Measurements from ENCODE around the gene HSFX3.
"Not testable (repeated sequence)": the region's sequence is repeated elsewhere in the genome, so short reads cannot be mapped to it uniquely, and the experiment has no call there.

The HSFX3 gene

GRCh38 chrX:149540131-149540620, 9.5 kb downstream of the HSFX3 start:
- TF ChIP-seq EZH2phosphoT487 (IDR thresholded peaks at IDR 0.05; ENCODE audit: borderline replicate concordance) (no peak), CTCF (conservative IDR thresholded peaks at IDR 0.05; ENCODE audit: low read length) (no peak)
- H3K27me3 ChIP-seq (ENCODE audit: insufficient read depth, low read length, poor library complexity, severe bottlenecking), result no peaks in the 10 kb centered on the region
- no peaks in the 10 kb centered on the region for H3K36me3 ChIP-seq (ENCODE audit: insufficient read depth, low read length)
- H2AFZ ChIP-seq (ENCODE audit: low read length), result peak overlapping the region; percentile 79
- peak overlapping the region; percentile 81 for H3K9ac ChIP-seq (ENCODE audit: low read depth, low read length, poor library complexity, severe bottlenecking)
- peaks cover 5% of the 10 kb centered on the region; the same call in 1 of the 2 replicates for H3K79me2 ChIP-seq (ENCODE audit: insufficient read depth, low read length)
- peak overlapping the region; percentile 85 for H3K4me2 ChIP-seq (ENCODE audit: low read depth, low read length, poor library complexity, severe bottlenecking)
- H3K4me3 ChIP-seq (ENCODE audit: low read length, poor library complexity, severe bottlenecking), result peak overlapping the region; percentile 83
- H3K9me3 ChIP-seq (ENCODE audit: insufficient read depth, low read depth, low read length), result no peaks in the 10 kb centered on the region
- no peaks in the 10 kb centered on the region for H4K20me1 ChIP-seq (ENCODE audit: insufficient read depth, low read length, poor library complexity, severe bottlenecking)
- H3K4me1 ChIP-seq (ENCODE audit: insufficient read depth, low read length, poor library complexity, severe bottlenecking), result no peaks in the 10 kb centered on the region
- no peaks in the 10 kb centered on the region for H3K9me2 ChIP-seq (replicated peaks; ENCODE audit: low read depth, low read length)
- H3F3A ChIP-seq (ENCODE audit: low read depth), result no peaks in the 10 kb centered on the region

- H3K36me3 ChIP-seq (ENCODE audit: insufficient read depth, low read length), result no peaks in the 10 kb centered on the region
- no peaks in the 10 kb centered on the region for H4K20me1 ChIP-seq (ENCODE audit: insufficient read depth, low read length, poor library complexity, severe bottlenecking)
- H3F3A ChIP-seq (ENCODE audit: low read depth), result no peaks in the 10 kb centered on the region
- H3K9ac ChIP-seq (ENCODE audit: low read depth, low read length, poor library complexity, severe bottlenecking), result peak overlapping the region; percentile 72
- H3K9me2 ChIP-seq (replicated peaks; ENCODE audit: low read depth, low read length), result no peaks in the 10 kb centered on the region
- H3K27me3 ChIP-seq (ENCODE audit: insufficient read depth, low read length, poor library complexity, severe bottlenecking), result no peaks in the 10 kb centered on the region
- no peaks in the 10 kb centered on the region for H3K9me3 ChIP-seq (ENCODE audit: insufficient read depth, low read depth, low read length)
- peaks cover 5% of the 10 kb centered on the region; the same call in 1 of the 2 replicates for H3K79me2 ChIP-seq (ENCODE audit: insufficient read depth, low read length)
- TF ChIP-seq EZH2phosphoT487 (IDR thresholded peaks at IDR 0.05; ENCODE audit: borderline replicate concordance), result no peak
- TF ChIP-seq CTCF (conservative IDR thresholded peaks at IDR 0.05; ENCODE audit: low read length), result no peak
- peak overlapping the region; percentile 81 for H3K4me3 ChIP-seq (ENCODE audit: low read length, poor library complexity, severe bottlenecking)
- H3K4me1 ChIP-seq (ENCODE audit: insufficient read depth, low read length, poor library complexity, severe bottlenecking), result no peaks in the 10 kb centered on the region
- H3K4me2 ChIP-seq (ENCODE audit: low read depth, low read length, poor library complexity, severe bottlenecking), result peak overlapping the region; percentile 72
- peak overlapping the region; percentile 55; the same call in 1 of the 2 replicates for H2AFZ ChIP-seq (ENCODE audit: low read length)
These were observed 10.2 kb downstream of the HSFX3 start for GRCh38 chrX:149539283-149540130.

- H2AFZ ChIP-seq (ENCODE audit: low read length); H3K4me3 ChIP-seq (ENCODE audit: low read length, poor library complexity, severe bottlenecking); H3K27me3 ChIP-seq (ENCODE audit: insufficient read depth, low read length, poor library complexity, severe bottlenecking); H3K9me3 ChIP-seq (ENCODE audit: insufficient read depth, low read depth, low read length); H3F3A ChIP-seq (ENCODE audit: low read depth); H3K4me1 ChIP-seq (ENCODE audit: insufficient read depth, low read length, poor library complexity, severe bottlenecking); H3K79me2 ChIP-seq (ENCODE audit: insufficient read depth, low read length); H3K4me2 ChIP-seq (ENCODE audit: low read depth, low read length, poor library complexity, severe bottlenecking); H3K9me2 ChIP-seq (replicated peaks; ENCODE audit: low read depth, low read length); H3K36me3 ChIP-seq (ENCODE audit: insufficient read depth, low read length); H3K9ac ChIP-seq (ENCODE audit: low read depth, low read length, poor library complexity, severe bottlenecking); H4K20me1 ChIP-seq (ENCODE audit: insufficient read depth, low read length, poor library complexity, severe bottlenecking): not testable (repeated sequence)
These were observed 12.2 kb downstream of the HSFX3 start for GRCh38 chrX:149537474-149537873.

GRCh38 chrX:149534926-149535602, 14.7 kb downstream of the HSFX3 start:
- H3K9ac ChIP-seq (ENCODE audit: low read depth, low read length, poor library complexity, severe bottlenecking); H2AFZ ChIP-seq (ENCODE audit: low read length); H3K79me2 ChIP-seq (ENCODE audit: insufficient read depth, low read length); H3K9me3 ChIP-seq (ENCODE audit: insufficient read depth, low read depth, low read length); H3K36me3 ChIP-seq (ENCODE audit: insufficient read depth, low read length); H3K4me3 ChIP-seq (ENCODE audit: low read length, poor library complexity, severe bottlenecking); H3K4me1 ChIP-seq (ENCODE audit: insufficient read depth, low read length, poor library complexity, severe bottlenecking); H3K9me2 ChIP-seq (replicated peaks; ENCODE audit: low read depth, low read length); H3K27me3 ChIP-seq (ENCODE audit: insufficient read depth, low read length, poor library complexity, severe bottlenecking); H3K4me2 ChIP-seq (ENCODE audit: low read depth, low read length, poor library complexity, severe bottlenecking); H4K20me1 ChIP-seq (ENCODE audit: insufficient read depth, low read length, poor library complexity, severe bottlenecking); H3F3A ChIP-seq (ENCODE audit: low read depth): not testable (repeated sequence)

- not testable (repeated sequence) for H3K4me2 ChIP-seq (ENCODE audit: low read depth, low read length, poor library complexity, severe bottlenecking); H2AFZ ChIP-seq (ENCODE audit: low read length); H3K9me3 ChIP-seq (ENCODE audit: insufficient read depth, low read depth, low read length); H3K4me1 ChIP-seq (ENCODE audit: insufficient read depth, low read length, poor library complexity, severe bottlenecking); H4K20me1 ChIP-seq (ENCODE audit: insufficient read depth, low read length, poor library complexity, severe bottlenecking); H3F3A ChIP-seq (ENCODE audit: low read depth); H3K9me2 ChIP-seq (replicated peaks; ENCODE audit: low read depth, low read length); H3K9ac ChIP-seq (ENCODE audit: low read depth, low read length, poor library complexity, severe bottlenecking); H3K79me2 ChIP-seq (ENCODE audit: insufficient read depth, low read length); H3K4me3 ChIP-seq (ENCODE audit: low read length, poor library complexity, severe bottlenecking); H3K36me3 ChIP-seq (ENCODE audit: insufficient read depth, low read length); H3K27me3 ChIP-seq (ENCODE audit: insufficient read depth, low read length, poor library complexity, severe bottlenecking)
These were observed 15.7 kb downstream of the HSFX3 start for GRCh38 chrX:149533999-149534398.
